H1 (cell line): ENCODE results near the gene LRBA. TPM values are rescaled to one million over a fixed set of nuclear protein-coding genes. Genes with fewer than 3 reads are reported as not detected.

ENCODE experiments used
- CTCF ChIA-PET: fragments of 300-600 bp; sonication (Branson Sonifier 250); formaldehyde crosslinking; loops from one replicate; lab custom pipeline; 2021; ENCODE audit not compliant: partially characterized antibody; lab: Charles Lee
- POLR2A ChIA-PET: fragments of 300-600 bp; sonication (Branson Sonifier 250); formaldehyde crosslinking; loops from one replicate; lab custom pipeline; 2021; ENCODE audit warnings: inconsistent platforms; ENCODE audit not compliant: partially characterized antibody; lab: Charles Lee
- DNase-seq, 2 experiments: peaks; one replicate each; pipeline versions ENCODE4 v3.0.0 to v3.0.0-alpha.2; 2010 to 2022; ENCODE audit warnings: low spot score in 2 of 2, low read depth in 1 of 2, mixed read lengths in 1 of 2
- FAIRE-seq: peaks from 2 replicates; lab custom pipeline; 2011; peaks lifted over from hg19 to GRCh38; lab: Jason Lieb, UNC
- H2AFZ ChIP-seq: 2 replicates; pipeline ENCODE4 v1.8.1; 2012; ENCODE audit warnings: low read length, inconsistent platforms
- H2AK5ac ChIP-seq: 2 replicates; pipeline ENCODE4 v1.6.1; 2013; ENCODE audit warnings: low read depth, low read length
- H2BK120ac ChIP-seq: replicated peaks from 2 replicates; pipeline ENCODE3; 2013; ENCODE audit warnings: low read depth, low read length, inconsistent platforms
- H2BK12ac ChIP-seq: 2 replicates; pipeline ENCODE4 v1.6.1; 2013; ENCODE audit warnings: low read depth, low read length
- H2BK15ac ChIP-seq: 2 replicates; pipeline ENCODE4 v1.6.1; 2013; ENCODE audit warnings: low read length
- H2BK20ac ChIP-seq: 2 replicates; pipeline ENCODE4 v1.6.1; 2013; ENCODE audit warnings: low read length
- H2BK5ac ChIP-seq: 2 replicates; pipeline ENCODE4 v1.6.1; 2013; ENCODE audit warnings: low read depth, low read length
- H3K14ac ChIP-seq: 2 replicates; pipeline ENCODE4 v1.6.1; 2013; ENCODE audit warnings: inconsistent platforms; ENCODE audit not compliant: insufficient read length
- H3K18ac ChIP-seq: 2 replicates; pipeline ENCODE4 v1.6.1; 2013; ENCODE audit warnings: low read length; ENCODE audit errors: extremely low read depth
- H3K23ac ChIP-seq: 2 replicates; pipeline ENCODE4 v1.6.1; 2013; ENCODE audit warnings: inconsistent platforms; ENCODE audit not compliant: insufficient read length
- H3K23me2 ChIP-seq: 2 replicates; pipeline ENCODE4 v1.6.1; 2013; ENCODE audit warnings: low read depth, low read length
- H3K27ac ChIP-seq: 2 replicates; pipeline ENCODE4 v1.6.1; 2011; ENCODE audit warnings: low read depth, low read length, inconsistent platforms
- H3K27me3 ChIP-seq, 4 experiments: replicated peaks in 1 of 4; 1 replicate in 1 of 4; 2 replicates in 3 of 4; pipeline versions ENCODE4 v1.6.1 to v1.8.1; 2011 to 2013; ENCODE audit warnings: low read length in 3 of 4, mild to moderate bottlenecking in 3 of 4, inconsistent platforms in 2 of 4, mixed read lengths in 2 of 4, moderate library complexity in 1 of 4; ENCODE audit not compliant: control insufficient read depth in 3 of 4, insufficient read depth in 3 of 4; ENCODE audit errors: extremely low read depth in 1 of 4
- H3K36me3 ChIP-seq, 4 experiments: 2 replicates each; pipeline versions ENCODE4 v1.6.1 to v1.8.1; 2011 to 2013; ENCODE audit warnings: mild to moderate bottlenecking in 4 of 4, low read length in 3 of 4, moderate library complexity in 2 of 4, control low read depth in 1 of 4, inconsistent platforms in 1 of 4; ENCODE audit not compliant: insufficient read depth in 4 of 4, control insufficient read depth in 2 of 4
- H3K4ac ChIP-seq: replicated peaks from 2 replicates; pipeline ENCODE3; 2013; ENCODE audit warnings: low read length, low read depth, mixed read lengths, inconsistent platforms; ENCODE audit not compliant: insufficient read length
- H3K4me1 ChIP-seq, 4 experiments: replicated peaks in 1 of 4; 1 replicate in 1 of 4; 2 replicates in 3 of 4; pipeline versions ENCODE4 v1.6.1 to v1.8.1; 2011 to 2013; ENCODE audit warnings: low read length in 3 of 4, inconsistent platforms in 2 of 4, mixed read lengths in 1 of 4; ENCODE audit not compliant: insufficient read depth in 4 of 4, control insufficient read depth in 3 of 4
- H3K4me2 ChIP-seq, 2 experiments: 2 replicates each; pipeline versions ENCODE4 v1.6.1 to v1.8.1; 2011 to 2013; ENCODE audit warnings: low read depth in 2 of 2, low read length in 2 of 2, control low read depth in 1 of 2, inconsistent platforms in 1 of 2, mild to moderate bottlenecking in 1 of 2; ENCODE audit not compliant: insufficient read depth in 1 of 2
- H3K4me3 ChIP-seq, 4 experiments: fragments of 200-600, 300-600 bp in 1 of 4; sonication (generic), shearing (Covaris generic), sonication (Bioruptor Twin) in 1 of 4; 2 replicates each; pipeline versions ENCODE4 v1.5.1 to v1.8.1; 2011 to 2016; ENCODE audit warnings: low read length in 4 of 4, low read depth in 3 of 4, control low read depth in 2 of 4, inconsistent platforms in 2 of 4, mild to moderate bottlenecking in 2 of 4, mixed read lengths in 1 of 4, moderate library complexity in 1 of 4; ENCODE audit not compliant: insufficient read depth in 2 of 4; ENCODE audit errors: extremely low read depth in 1 of 4
- H3K56ac ChIP-seq: replicated peaks from 2 replicates; pipeline ENCODE3; 2013; ENCODE audit warnings: low read depth, mild to moderate bottlenecking, mixed read lengths, low read length, inconsistent platforms; ENCODE audit not compliant: insufficient read length
- H3K79me1 ChIP-seq: 2 replicates; pipeline ENCODE4 v1.6.1; 2013; ENCODE audit warnings: low read depth, low read length, control low read depth
- H3K79me2 ChIP-seq, 2 experiments: 2 replicates each; pipeline versions ENCODE4 v1.6.1 to v1.8.1; 2012 to 2013; ENCODE audit warnings: low read length in 2 of 2, mild to moderate bottlenecking in 2 of 2, inconsistent platforms in 1 of 2; ENCODE audit not compliant: insufficient read depth in 2 of 2, control insufficient read depth in 1 of 2
- H3K9ac ChIP-seq, 4 experiments: replicated peaks in 1 of 4; 1 replicate in 1 of 4; 2 replicates in 3 of 4; pipeline versions ENCODE4 v1.6.1 to v1.8.1; 2011 to 2013; ENCODE audit warnings: low read depth in 3 of 4, low read length in 3 of 4, control low read depth in 2 of 4, mild to moderate bottlenecking in 2 of 4, moderate library complexity in 2 of 4, inconsistent platforms in 1 of 4; ENCODE audit errors: extremely low read depth in 1 of 4
- H3K9me3 ChIP-seq, 2 experiments: 2 replicates each; pipeline versions ENCODE4 v1.6.1 to v1.8.1; 2012 to 2013; ENCODE audit warnings: mild to moderate bottlenecking in 2 of 2, moderate library complexity in 2 of 2, control low read depth in 1 of 2, inconsistent platforms in 1 of 2, low read depth in 1 of 2, low read length in 1 of 2, mixed read lengths in 1 of 2; ENCODE audit not compliant: insufficient read depth in 2 of 2
- H4K20me1 ChIP-seq, 2 experiments: replicated peaks in 1 of 2; 2 replicates each; pipeline versions ENCODE3 to v1.8.1; 2011 to 2013; ENCODE audit warnings: inconsistent platforms in 2 of 2, low read length in 2 of 2, mild to moderate bottlenecking in 1 of 2; ENCODE audit not compliant: insufficient read depth in 2 of 2, control insufficient read depth in 1 of 2
- H4K5ac ChIP-seq: 2 replicates; pipeline ENCODE4 v1.6.1; 2013; ENCODE audit warnings: low read length, low read depth, mixed read lengths, inconsistent platforms; ENCODE audit not compliant: insufficient read length
- H4K8ac ChIP-seq: 2 replicates; pipeline ENCODE4 v1.8.0; 2013; ENCODE audit warnings: mild to moderate bottlenecking, moderate library complexity, low read length, inconsistent platforms; ENCODE audit not compliant: insufficient read depth; ENCODE audit errors: extremely low read depth
- H4K91ac ChIP-seq: replicated peaks from 2 replicates; pipeline ENCODE3; 2013; ENCODE audit warnings: low read length, mixed read lengths, inconsistent platforms; ENCODE audit not compliant: insufficient read length
- ASH2L ChIP-seq: fragments of 200-600, 300-600 bp; sonication (generic); IDR thresholded peaks from one replicate; pipeline ENCODE4 v1.7.1; 2017; ENCODE audit warnings: low read length
- BACH1 ChIP-seq: IDR thresholded peaks from 2 replicates; pipeline ENCODE4 v1.6.1; 2012; ENCODE audit warnings: low read length, improper control_type of control experiment
- EGR1 ChIP-seq: IDR thresholded peaks from 2 replicates; pipeline ENCODE4 v1.6.1; 2011; ENCODE audit warnings: low read depth, low read length, borderline replicate concordance
- EZH2 ChIP-seq: fragments of 200-600 bp; sonication (generic); IDR thresholded peaks from 2 replicates; pipeline ENCODE4 v1.7.1; 2012; ENCODE audit warnings: low read depth, mild to moderate bottlenecking, moderate library complexity, low read length, inconsistent platforms; ENCODE audit not compliant: severe bottlenecking
- GTF2F1 ChIP-seq: IDR thresholded peaks from 2 replicates; pipeline ENCODE4 v1.6.1; 2012; ENCODE audit warnings: low read depth, low read length, improper control_type of control experiment, borderline replicate concordance
- HDAC6 ChIP-seq: IDR thresholded peaks from one replicate; pipeline ENCODE4 v1.7.1; 2012; ENCODE audit warnings: low read depth, mild to moderate bottlenecking, inconsistent platforms, low read length, moderate library complexity
- KDM5A ChIP-seq: fragments of 200-600 bp; IDR thresholded peaks from 2 replicates; pipeline ENCODE4 v1.7.1; 2012; ENCODE audit warnings: mild to moderate bottlenecking, low read length, inconsistent platforms, mixed read lengths
- MAFK ChIP-seq: IDR thresholded peaks from 2 replicates; pipeline ENCODE4 v1.6.1; 2012; ENCODE audit warnings: low read depth, mild to moderate bottlenecking, improper control_type of control experiment, low read length
- RNF2 ChIP-seq: fragments of 200-900, 300-1000 bp; sonication (generic); IDR thresholded peaks from 2 replicates; pipeline ENCODE4 v1.7.1; 2016; ENCODE audit warnings: borderline replicate concordance, low read depth, mild to moderate bottlenecking, antibody characterized with exemption, low read length; ENCODE audit not compliant: poor library complexity, severe bottlenecking; ENCODE audit errors: missing control alignments
- TCF12 ChIP-seq: IDR thresholded peaks from 2 replicates; pipeline ENCODE4 v1.6.1; 2011; ENCODE audit warnings: low read depth, mild to moderate bottlenecking, low read length
- WGBS, 2 experiments: shearing (Covaris generic) in 1 of 2; methylation state at CpG; one replicate each; pipeline versions ENCODE4 v1.1.6 to v1.1.7; 2013 to 2015; ENCODE audit warnings: low lambda C conversion rate in 2 of 2, mixed read lengths in 2 of 2, inconsistent platforms in 1 of 2, low coverage in 1 of 2, missing lambda C conversion rate in 1 of 2; ENCODE audit not compliant: insufficient replicate concordance in 2 of 2, insufficient coverage in 1 of 2, insufficient read length in 1 of 2; ENCODE audit errors: extremely low coverage in 1 of 2, missing lambda C conversion rate in 1 of 2; 5-methylcytosine and 5-hydroxymethylcytosine counted together
- polyA plus RNA-seq, 7 experiments: library from polyadenylated mRNA; depleted of rRNA in 3 of 7; stranded (reverse) in 5 of 7; unstranded in 2 of 7; fragments of >200 nt in 5 of 7; fragments of 200-250 nt in 2 of 7; gene quantifications; 1 replicate in 5 of 7; 2 replicates in 1 of 7; 4 replicates in 1 of 7; pipeline versions ENCODE4 v1.2.1 to v1.2.3, GENCODE V29; 2011 to 2013; ENCODE audit warnings: missing spikeins in 2 of 7, mixed read lengths in 2 of 7
- total RNA-seq: library from RNA; stranded (reverse); fragmentation: NEBNext Ultra II Directional; extraction: Animal tissue kit (Norgen Biotek cat#: 25700); gene quantifications from 2 replicates; pipeline ENCODE4 v1.2.1, GENCODE V29; 2021
- TF ChIP-seq, protein P1 (sequence below), 3 experiments: IDR thresholded peaks; 1 replicate in 2 of 3; 2 replicates in 1 of 3; pipeline versions ENCODE4 v1.5.1 to v1.6.1; 2011; ENCODE audit warnings: low read length in 3 of 3, mild to moderate bottlenecking in 3 of 3, inconsistent platforms in 2 of 3, low read depth in 1 of 3, moderate library complexity in 1 of 3; ENCODE audit not compliant: insufficient read depth in 1 of 3; ENCODE audit errors: control extremely low read depth in 1 of 3

LRBA gene
- total and polyA plus RNA-seq, 2 of the 8 experiments (the other 6 are each of a cell fraction or from before 2014, with no cell fraction given) = 54.6 to 83.2 TPM

DNA sequence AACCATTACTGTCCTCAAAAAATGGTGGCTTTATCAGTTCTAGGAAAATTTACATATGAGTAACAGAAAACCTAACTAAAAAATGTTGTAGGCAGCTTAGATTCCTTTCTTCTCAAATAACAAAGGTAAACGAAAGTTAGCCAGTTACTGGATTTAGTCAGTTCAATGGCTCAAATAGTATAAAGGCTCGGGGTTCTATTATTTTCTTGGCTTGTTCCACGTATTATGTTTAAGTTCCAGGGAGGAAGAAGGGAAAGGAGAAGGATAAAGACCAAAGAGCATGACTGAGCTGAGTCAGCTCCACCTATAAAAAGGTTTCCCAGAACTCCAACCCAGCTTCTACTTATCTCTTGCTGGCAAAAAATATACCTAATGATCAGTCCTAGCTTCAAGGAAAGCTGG is 474.1 kb downstream of the LRBA start:
- Histone ChIP-seq H3K14ac (no peak overlapping the region), H3K27me3 (no peaks in the 10 kb centered on the region), H2BK15ac (no peak overlapping the region), H3K9ac (no peak overlapping the region), H3K79me1 (no peaks in the 10 kb centered on the region), H2BK120ac (no peak overlapping the region), H3K27ac (peak overlapping the region; percentile 35; the same call in 1 of the 2 replicates), H4K91ac (no peak overlapping the region), H3K56ac (no peak overlapping the region), H3K4ac (no peak overlapping the region), H2BK12ac (no peak overlapping the region), H4K8ac (no peak overlapping the region), H2AK5ac (no peak overlapping the region), H3K23me2 (no peaks in the 10 kb centered on the region), H4K5ac (no peak overlapping the region), H3K18ac (no peak overlapping the region), H3K9me3 (no peaks in the 10 kb centered on the region), H3K4me3 (no peak overlapping the region), H3K36me3 (no peaks in the 10 kb centered on the region), H4K20me1 (peaks cover 0 to 1% of the 10 kb centered on the region in 2 experiments), H2AFZ (no peak overlapping the region), H2BK20ac (no peak overlapping the region), H2BK5ac (no peak overlapping the region), H3K4me2 (no peak overlapping the region), H3K4me1 (peaks cover 0 to 17% (median 4%) of the 10 kb centered on the region in 4 experiments; a peak in 4 of 7 replicates), H3K23ac (no peak overlapping the region), H3K79me2 (no peaks in the 10 kb centered on the region)
- DNase-seq (no peak), FAIRE-seq (peak; percentile 70)
- no peak for TF ChIP-seq EZH2
- TF ChIP-seq GTF2F1 = no peak
- TF ChIP-seq, protein P1, sequence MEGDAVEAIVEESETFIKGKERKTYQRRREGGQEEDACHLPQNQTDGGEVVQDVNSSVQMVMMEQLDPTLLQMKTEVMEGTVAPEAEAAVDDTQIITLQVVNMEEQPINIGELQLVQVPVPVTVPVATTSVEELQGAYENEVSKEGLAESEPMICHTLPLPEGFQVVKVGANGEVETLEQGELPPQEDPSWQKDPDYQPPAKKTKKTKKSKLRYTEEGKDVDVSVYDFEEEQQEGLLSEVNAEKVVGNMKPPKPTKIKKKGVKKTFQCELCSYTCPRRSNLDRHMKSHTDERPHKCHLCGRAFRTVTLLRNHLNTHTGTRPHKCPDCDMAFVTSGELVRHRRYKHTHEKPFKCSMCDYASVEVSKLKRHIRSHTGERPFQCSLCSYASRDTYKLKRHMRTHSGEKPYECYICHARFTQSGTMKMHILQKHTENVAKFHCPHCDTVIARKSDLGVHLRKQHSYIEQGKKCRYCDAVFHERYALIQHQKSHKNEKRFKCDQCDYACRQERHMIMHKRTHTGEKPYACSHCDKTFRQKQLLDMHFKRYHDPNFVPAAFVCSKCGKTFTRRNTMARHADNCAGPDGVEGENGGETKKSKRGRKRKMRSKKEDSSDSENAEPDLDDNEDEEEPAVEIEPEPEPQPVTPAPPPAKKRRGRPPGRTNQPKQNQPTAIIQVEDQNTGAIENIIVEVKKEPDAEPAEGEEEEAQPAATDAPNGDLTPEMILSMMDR (IDR thresholded peaks at IDR 0.05; ENCODE audit: control extremely low read depth in 1 of 3, insufficient read depth in 1 of 3, low read depth in 1 of 3, low read length in 3 of 3) = no peak
- no peak for TF ChIP-seq KDM5A
- no peak for TF ChIP-seq HDAC6
- TF ChIP-seq TCF12 = no peak
- TF ChIP-seq RNF2 = no peak
- no peak for TF ChIP-seq EGR1
- no peak for TF ChIP-seq ASH2L
- TF ChIP-seq BACH1 = no peak
- TF ChIP-seq MAFK = no peak
- ChIA-PET CTCF (interaction anchor here (1.0 to 2.4 kb wide), 3 partner anchors 9 to 326 kb away, joined by 3 to 7 read pairs (median 6); no protein-coding TSS in a partner anchor), POLR2A (no interaction called here)
- WGBS, 2 experiments = 28% methylated on average over 3 of the region's 3 CpGs; no CpG with 5 or more reads in 1 of the 2 experiments
